K562 (cell line): ENCODE results near the gene ACTR8. TPM values are rescaled to one million over a fixed set of nuclear protein-coding genes. Genes with fewer than 3 reads are reported as not detected.

Experiments used
- ATAC-seq: fragments of 200-7000 bp; cut with Tn5 transposase; 3 replicates; pipeline ENCODE4 v1.9.1; 2020; ENCODE audit warnings: moderate library complexity
- BruUV-seq: library from RNA; stranded (reverse); fragments of 400-500 nt; replicated peaks from 2 replicates; lab custom pipeline; 2021; lab: Mats Ljungman, UMichigan
- CTCF ChIA-PET: fragments of 300-600 bp; formaldehyde crosslinking; extraction: SDS; loops from one replicate; lab custom pipeline; 2021; ENCODE audit warnings: low intra/inter-chr PET ratio; lab: Yijun Ruan, JAX
- POLR2A ChIA-PET: fragments of 300-600, 350-650 bp; sonication (Branson Sonifier 250); formaldehyde crosslinking; extraction: SDS; loops from one replicate; lab custom pipeline; 2021; ENCODE audit warnings: antibody characterized with exemption, inconsistent platforms; lab: Yijun Ruan, JAX
- DNase-seq, 4 experiments: peaks; one replicate each; pipeline versions ENCODE4 v3.0.0 to v3.0.0-alpha.2; 2011 to 2018; ENCODE audit warnings: low spot score in 3 of 4, mixed read lengths in 3 of 4; ENCODE audit errors: extremely low read depth in 1 of 4
- FAIRE-seq: peaks from 2 replicates; lab custom pipeline; 2011; peaks lifted over from hg19 to GRCh38; lab: Jason Lieb, UNC
- H2AFZ ChIP-seq: 2 replicates; pipeline ENCODE4 v1.6.0; 2011; ENCODE audit warnings: low read depth, low read length, control low read depth, inconsistent platforms
- H3K27ac ChIP-seq: fragments of 200-600 bp; 3 replicates; pipeline ENCODE4 v1.8.0; 2011; ENCODE audit warnings: low read depth, mild to moderate bottlenecking, control low read depth, inconsistent platforms, low read length, moderate library complexity, mixed read lengths; ENCODE audit errors: extremely low read depth
- H3K27me3 ChIP-seq, 2 experiments: fragments of 300-600 bp in 1 of 2; 2 replicates in 1 of 2; 3 replicates in 1 of 2; pipeline versions ENCODE4 v1.6.0 to v1.8.0; 2011; ENCODE audit warnings: inconsistent platforms in 2 of 2, low read length in 2 of 2, mild to moderate bottlenecking in 1 of 2, mixed read lengths in 1 of 2, moderate library complexity in 1 of 2; ENCODE audit not compliant: control insufficient read depth in 2 of 2, insufficient read depth in 2 of 2
- H3K36me3 ChIP-seq: fragments of 300-600 bp; 3 replicates; pipeline ENCODE4 v1.8.0; 2011; ENCODE audit warnings: mild to moderate bottlenecking, low read length, inconsistent platforms; ENCODE audit not compliant: control insufficient read depth, insufficient read depth
- H3K4me1 ChIP-seq, 2 experiments: fragments of 200-600 bp in 1 of 2; replicated peaks in 1 of 2; 2 replicates in 1 of 2; 3 replicates in 1 of 2; pipeline versions ENCODE4 v1.5.1 to v1.8.0; 2011; ENCODE audit warnings: inconsistent platforms in 2 of 2, low read length in 2 of 2, mild to moderate bottlenecking in 1 of 2, mixed read lengths in 1 of 2, moderate library complexity in 1 of 2; ENCODE audit not compliant: control insufficient read depth in 2 of 2, insufficient read depth in 2 of 2
- H3K4me2 ChIP-seq: 2 replicates; pipeline ENCODE4 v1.6.1; 2011; ENCODE audit warnings: low read length, control low read depth, inconsistent platforms, mixed read lengths; ENCODE audit not compliant: insufficient read depth
- H3K4me3 ChIP-seq: fragments of 200-600 bp; sonication (generic), shearing (Covaris generic); 2 replicates; pipeline ENCODE4 v1.5.1; 2016; ENCODE audit warnings: control low read depth, inconsistent platforms
- H3K79me2 ChIP-seq: fragments of 200-600 bp; 3 replicates; pipeline ENCODE4 v1.8.0; 2011; ENCODE audit warnings: low read length, inconsistent platforms; ENCODE audit not compliant: control insufficient read depth, insufficient read depth
- H3K9ac ChIP-seq, 2 experiments: 2 replicates each; pipeline versions ENCODE4 v1.6.0 to v1.6.1; 2011; ENCODE audit warnings: low read depth in 2 of 2, low read length in 2 of 2, control low read depth in 1 of 2, inconsistent platforms in 1 of 2, mild to moderate bottlenecking in 1 of 2, mixed read lengths in 1 of 2; ENCODE audit not compliant: insufficient read depth in 1 of 2
- H3K9me1 ChIP-seq: one replicate; pipeline ENCODE4 v1.6.0; 2011; ENCODE audit warnings: inconsistent platforms, mild to moderate bottlenecking, low read length, moderate library complexity; ENCODE audit not compliant: control insufficient read depth, insufficient read depth
- H3K9me3 ChIP-seq: replicated peaks from 2 replicates; pipeline ENCODE4 v1.5.1; 2011; ENCODE audit warnings: low read depth, low read length, inconsistent platforms; ENCODE audit not compliant: control insufficient read depth, insufficient read depth
- H4K20me1 ChIP-seq: replicated peaks from 2 replicates; pipeline ENCODE4 v1.6.1; 2011; ENCODE audit warnings: low read length, inconsistent platforms, mixed read lengths; ENCODE audit not compliant: control insufficient read depth, insufficient read depth
- CHAMP1 ChIP-seq: fragments of 450-650 bp; IDR thresholded peaks from 2 replicates; pipeline ENCODE4 v1.6.1; 2016; ENCODE audit warnings: mild to moderate bottlenecking
- HMGN3 ChIP-seq: IDR thresholded peaks from 2 replicates; pipeline ENCODE4 v1.6.1; 2011; ENCODE audit warnings: borderline replicate concordance, low read depth, mild to moderate bottlenecking, mixed read lengths, low read length; ENCODE audit not compliant: insufficient read length; ENCODE audit errors: extremely low read depth
- ZNF263 ChIP-seq: sonication (generic); formaldehyde crosslinking; IDR thresholded peaks from 2 replicates; pipeline ENCODE4 v1.8.0; 2022; ENCODE audit warnings: mild to moderate bottlenecking, missing genetic modification reagents, borderline replicate concordance
- WGBS: fragments of 100-300 bp; shearing (Covaris generic); methylation state at CpG from one replicate; pipeline ENCODE4 v1.1.6; 2016; ENCODE audit warnings: low coverage, mixed read lengths; ENCODE audit not compliant: insufficient coverage; ENCODE audit errors: missing lambda C conversion rate; 5-methylcytosine and 5-hydroxymethylcytosine counted together
- in situ Hi-C: fragments of 300-500 bp; cut with MboI; formaldehyde crosslinking; loops from 4 replicates; pipeline ENCODE4 v1.15.0; 2018; ENCODE audit warnings: inconsistent platforms, mixed read lengths
- intact Hi-C: fragments of 100-400 bp; cut with micrococcal nuclease; formaldehyde crosslinking; loops from 2 replicates; pipeline ENCODE4 v1.14.2; 2022
- polyA plus RNA-seq, 8 experiments: library from polyadenylated mRNA; depleted of rRNA in 4 of 8; stranded (reverse) in 5 of 8; unstranded in 3 of 8; fragments of >200 nt; fragmentation: Nextera tagmentation in 2 of 8; fragmentation: Illumina TruSeq in 1 of 8; extraction: Ambion mirVana in 2 of 8; extraction: Trizol in 1 of 8; gene quantifications; 2 replicates each; pipeline versions ENCODE4 v1.2.1 to v1.2.3, GENCODE V29; 2011 to 2014; ENCODE audit warnings: inconsistent platforms in 1 of 8, missing spikeins in 1 of 8
- total RNA-seq, 7 experiments: library from RNA; depleted of rRNA in 6 of 7; stranded (reverse); fragments of >200 nt in 6 of 7; fragmentation: Illumina TruSeq in 2 of 7; extraction: Trizol in 2 of 7; gene quantifications; 2 replicates each; pipeline versions ENCODE4 v1.2.1 to v1.2.3, GENCODE V29; 2011 to 2021; ENCODE audit warnings: low replicate concordance in 1 of 7

The ACTR8 gene
- total and polyA plus RNA-seq, 9 of the 15 experiments (the other 6 are each of a cell fraction or from before 2014, with no cell fraction given) = 4.8 to 24.2 (median 17.5) TPM

- TF ChIP-seq ZNF263 (CRISPR knock-in tag) = peak; percentile 92
- TF ChIP-seq HMGN3 = no peak
- H3K9ac ChIP-seq = no peak overlapping the region; a peak in 1 of 4 replicates
- no peaks in the 10 kb centered on the region for H3K36me3 ChIP-seq
- H4K20me1 ChIP-seq = no peaks in the 10 kb centered on the region
- POLR2A ChIA-PET = no interaction called here
- no peaks in the 10 kb centered on the region for H3K79me2 ChIP-seq
- H3K9me3 ChIP-seq = no peaks in the 10 kb centered on the region
- no peak overlapping the region for H3K4me3 ChIP-seq
- DNase-seq = no peak
- no peak overlapping the region for H2AFZ ChIP-seq
- H3K27ac ChIP-seq = no peak overlapping the region
- H3K4me1 ChIP-seq = peaks cover 0 to 13% of the 10 kb centered on the region in 2 experiments; a peak in 2 of 5 replicates
- no peak for ATAC-seq
- no peak for FAIRE-seq
- H3K27me3 ChIP-seq = peaks cover 0 to 25% of the 10 kb centered on the region in 2 experiments; a peak in 2 of 5 replicates
- no peak overlapping the region for H3K4me2 ChIP-seq
- 13% methylated on average over 11 of the region's 12 CpGs for WGBS
- in situ Hi-C loops = no loop called here
- CTCF ChIA-PET = no interaction called here
- no TSS peak for BruUV-seq
- intact Hi-C loops = no loop called here
- no peaks in the 10 kb centered on the region for H3K9me1 ChIP-seq
Measured at GRCh38 chr3:53842436-53843194, 39.3 kb downstream of the ACTR8 start.

- no peak overlapping the region for H3K4me2 ChIP-seq
- CTCF ChIA-PET = no interaction called here
- peaks cover 0 to 8% of the 10 kb centered on the region in 2 experiments; a peak in 2 of 5 replicates for H3K4me1 ChIP-seq
- in situ Hi-C loops = no loop called here
- ATAC-seq (no peak), FAIRE-seq (no peak), DNase-seq (no peak)
- intact Hi-C loops = no loop called here
- POLR2A ChIA-PET = no interaction called here
- no peaks in the 10 kb centered on the region for H3K79me2 ChIP-seq
- BruUV-seq = no TSS peak
- H4K20me1 ChIP-seq = no peaks in the 10 kb centered on the region
- H3K9ac ChIP-seq = no peak overlapping the region
- no peaks in the 10 kb centered on the region for H3K9me3 ChIP-seq
- H3K36me3 ChIP-seq = no peaks in the 10 kb centered on the region
- WGBS = 21% methylated on average over 5 of the region's 5 CpGs
- H2AFZ ChIP-seq = no peak overlapping the region
- H3K4me3 ChIP-seq = no peak overlapping the region
- H3K9me1 ChIP-seq = no peaks in the 10 kb centered on the region
- H3K27ac ChIP-seq = no peak overlapping the region
- peaks cover 0 to 15% of the 10 kb centered on the region in 2 experiments; a peak in 2 of 5 replicates for H3K27me3 ChIP-seq
- no peak for TF ChIP-seq CHAMP1
Measured at GRCh38 chr3:53841296-53841695, 40.7 kb downstream of the ACTR8 start.
